22Rv1 (cell line): Measurements from ENCODE around the gene BPIFB2.

Experiments
- ZFX ChIP-seq: fragments of 450-650 bp; IDR thresholded peaks from 2 replicates; pipeline ENCODE4 v1.6.1; 2017; ENCODE audit warnings: antibody characterized with exemption, borderline replicate concordance
- TF ChIP-seq, protein P1 (sequence below): fragments of 450-650 bp; IDR thresholded peaks from 2 replicates; pipeline ENCODE4 v1.5.1; 2017; ENCODE audit warnings: mild to moderate bottlenecking

DNA sequence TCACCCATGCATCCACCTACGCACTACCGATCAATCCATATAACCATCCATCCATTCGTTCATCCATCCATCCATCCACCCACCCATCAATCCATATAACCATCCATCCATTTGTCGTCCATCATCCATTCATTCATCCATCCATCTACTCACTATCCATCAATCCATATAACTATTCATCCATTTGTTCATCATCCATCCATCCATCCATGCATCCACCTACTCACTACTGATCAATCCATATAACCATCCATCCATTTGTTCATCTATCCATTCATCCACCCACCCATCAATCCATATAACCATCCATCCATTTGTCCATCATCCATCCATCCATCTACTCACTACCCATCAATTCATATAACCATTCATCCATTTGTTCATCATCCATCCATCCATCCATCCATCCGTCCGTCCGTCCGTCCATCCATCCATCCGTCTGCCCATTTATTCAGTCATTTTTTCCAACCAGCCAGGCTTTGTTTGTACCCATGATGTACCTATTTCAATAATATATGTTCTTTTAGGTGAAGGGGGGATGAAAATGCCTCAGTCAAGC, 17.9 kb downstream of the BPIFB2 start:
- TF ChIP-seq, protein P1, sequence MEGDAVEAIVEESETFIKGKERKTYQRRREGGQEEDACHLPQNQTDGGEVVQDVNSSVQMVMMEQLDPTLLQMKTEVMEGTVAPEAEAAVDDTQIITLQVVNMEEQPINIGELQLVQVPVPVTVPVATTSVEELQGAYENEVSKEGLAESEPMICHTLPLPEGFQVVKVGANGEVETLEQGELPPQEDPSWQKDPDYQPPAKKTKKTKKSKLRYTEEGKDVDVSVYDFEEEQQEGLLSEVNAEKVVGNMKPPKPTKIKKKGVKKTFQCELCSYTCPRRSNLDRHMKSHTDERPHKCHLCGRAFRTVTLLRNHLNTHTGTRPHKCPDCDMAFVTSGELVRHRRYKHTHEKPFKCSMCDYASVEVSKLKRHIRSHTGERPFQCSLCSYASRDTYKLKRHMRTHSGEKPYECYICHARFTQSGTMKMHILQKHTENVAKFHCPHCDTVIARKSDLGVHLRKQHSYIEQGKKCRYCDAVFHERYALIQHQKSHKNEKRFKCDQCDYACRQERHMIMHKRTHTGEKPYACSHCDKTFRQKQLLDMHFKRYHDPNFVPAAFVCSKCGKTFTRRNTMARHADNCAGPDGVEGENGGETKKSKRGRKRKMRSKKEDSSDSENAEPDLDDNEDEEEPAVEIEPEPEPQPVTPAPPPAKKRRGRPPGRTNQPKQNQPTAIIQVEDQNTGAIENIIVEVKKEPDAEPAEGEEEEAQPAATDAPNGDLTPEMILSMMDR, result no peak
- no peak for TF ChIP-seq ZFX
